OCI-LY1 (cell line): ENCODE data around the gene SLMAP.
"Not testable (repeated sequence)": the region's sequence is repeated elsewhere in the genome, so short reads cannot be mapped to it uniquely, and the experiment has no call there.

Experiments
- H2AFZ ChIP-seq: fragments of 200-600 bp; sonication (generic), shearing (Covaris generic); 2 replicates; pipeline ENCODE4 v1.6.0; 2014; ENCODE audit warnings: antibody characterized with exemption, mild to moderate bottlenecking, low read length
- H3F3A ChIP-seq: fragments of 200-600 bp; sonication (generic), shearing (Covaris generic); 2 replicates; pipeline ENCODE4 v1.6.0; 2014; ENCODE audit warnings: mild to moderate bottlenecking, antibody characterized with exemption, low read length, moderate library complexity; ENCODE audit not compliant: insufficient read depth
- H3K27ac ChIP-seq: fragments of 200-600 bp; sonication (generic); 2 replicates; pipeline ENCODE4 v1.5.1; 2014; ENCODE audit warnings: low read length, mixed run types, mild to moderate bottlenecking, low read depth; ENCODE audit not compliant: poor library complexity, severe bottlenecking
- H3K27me3 ChIP-seq: fragments of 200-600 bp; sonication (generic); 2 replicates; pipeline ENCODE4 v1.6.0; 2014; ENCODE audit warnings: antibody characterized with exemption, mild to moderate bottlenecking, low read length, moderate library complexity; ENCODE audit not compliant: insufficient read depth
- H3K36me3 ChIP-seq: fragments of 200-600 bp; sonication (generic); 2 replicates; pipeline ENCODE4 v1.6.1; 2014; ENCODE audit warnings: mild to moderate bottlenecking, antibody characterized with exemption, low read length, moderate library complexity, mixed read lengths; ENCODE audit not compliant: insufficient read depth
- H3K4me1 ChIP-seq: fragments of 200-600 bp; sonication (generic); 2 replicates; pipeline ENCODE4 v1.5.1; 2014; ENCODE audit warnings: mild to moderate bottlenecking, low read length, moderate library complexity; ENCODE audit not compliant: insufficient read depth, severe bottlenecking
- H3K4me2 ChIP-seq: fragments of 200-600 bp; sonication (generic), shearing (Covaris generic); 2 replicates; pipeline ENCODE4 v1.6.1; 2014; ENCODE audit warnings: low read length
- H3K4me3 ChIP-seq: fragments of 200-600 bp; sonication (generic); 2 replicates; pipeline ENCODE4 v1.5.1; 2014; ENCODE audit warnings: low read length, low read depth, mild to moderate bottlenecking, mixed read lengths; ENCODE audit not compliant: poor library complexity, severe bottlenecking
- H3K79me2 ChIP-seq: fragments of 200-600 bp; shearing (Covaris generic); 2 replicates; pipeline ENCODE4 v1.6.1; 2016; ENCODE audit warnings: mixed run types, low read length, mixed read lengths; ENCODE audit not compliant: insufficient read depth
- H3K9ac ChIP-seq: fragments of 200-600 bp; sonication (generic), shearing (Covaris generic); 2 replicates; pipeline ENCODE4 v1.6.1; 2014; ENCODE audit warnings: mild to moderate bottlenecking, low read length, mixed read lengths
- H3K9me2 ChIP-seq: fragments of 200-600 bp; sonication (generic), shearing (Covaris generic); 2 replicates; pipeline ENCODE4 v1.6.1; 2014; ENCODE audit warnings: low read depth, mild to moderate bottlenecking, low read length, mixed read lengths
- H3K9me3 ChIP-seq: fragments of 200-600 bp; shearing (Covaris generic); 2 replicates; pipeline ENCODE4 v1.6.1; 2014; ENCODE audit warnings: low read length, mixed read lengths
- H4K20me1 ChIP-seq: fragments of 200-600 bp; sonication (generic), shearing (Covaris generic); 2 replicates; pipeline ENCODE4 v1.6.0; 2016; ENCODE audit warnings: mild to moderate bottlenecking, low read length; ENCODE audit not compliant: insufficient read depth
- EZH2 ChIP-seq: fragments of 200-600 bp; sonication (generic), shearing (Covaris generic); IDR thresholded peaks from 2 replicates; pipeline ENCODE4 v1.8.0; 2017; ENCODE audit warnings: borderline replicate concordance, mixed run types, mild to moderate bottlenecking, antibody characterized with exemption, low read length, moderate library complexity, mixed read lengths
- TF ChIP-seq, protein P1 (sequence below): fragments of 200-600 bp; sonication (generic), shearing (Covaris generic); IDR thresholded peaks from 2 replicates; pipeline ENCODE4 v1.5.1; 2017; ENCODE audit warnings: mild to moderate bottlenecking, antibody characterized with exemption, low read length, moderate library complexity, mixed read lengths

The SLMAP gene

GRCh38 chr3:57877116-57877515, 121.0 kb downstream of the SLMAP start:
- Histone ChIP-seq H3K79me2 (no peaks in the 10 kb centered on the region), H3K27me3 (no peaks in the 10 kb centered on the region), H3K9me3 (no peaks in the 10 kb centered on the region), H3K4me1 (no peaks in the 10 kb centered on the region), H3K9me2 (no peaks in the 10 kb centered on the region), H4K20me1 (no peaks in the 10 kb centered on the region), H3K9ac (no peak overlapping the region), H2AFZ (no peak overlapping the region), H3K4me3 (no peak overlapping the region), H3F3A (no peaks in the 10 kb centered on the region), H3K4me2 (no peak overlapping the region), H3K36me3 (peaks cover 9% of the 10 kb centered on the region; the same call in 1 of the 2 replicates), H3K27ac (no peak overlapping the region)
- no peak for TF ChIP-seq EZH2
- TF ChIP-seq, protein P1, sequence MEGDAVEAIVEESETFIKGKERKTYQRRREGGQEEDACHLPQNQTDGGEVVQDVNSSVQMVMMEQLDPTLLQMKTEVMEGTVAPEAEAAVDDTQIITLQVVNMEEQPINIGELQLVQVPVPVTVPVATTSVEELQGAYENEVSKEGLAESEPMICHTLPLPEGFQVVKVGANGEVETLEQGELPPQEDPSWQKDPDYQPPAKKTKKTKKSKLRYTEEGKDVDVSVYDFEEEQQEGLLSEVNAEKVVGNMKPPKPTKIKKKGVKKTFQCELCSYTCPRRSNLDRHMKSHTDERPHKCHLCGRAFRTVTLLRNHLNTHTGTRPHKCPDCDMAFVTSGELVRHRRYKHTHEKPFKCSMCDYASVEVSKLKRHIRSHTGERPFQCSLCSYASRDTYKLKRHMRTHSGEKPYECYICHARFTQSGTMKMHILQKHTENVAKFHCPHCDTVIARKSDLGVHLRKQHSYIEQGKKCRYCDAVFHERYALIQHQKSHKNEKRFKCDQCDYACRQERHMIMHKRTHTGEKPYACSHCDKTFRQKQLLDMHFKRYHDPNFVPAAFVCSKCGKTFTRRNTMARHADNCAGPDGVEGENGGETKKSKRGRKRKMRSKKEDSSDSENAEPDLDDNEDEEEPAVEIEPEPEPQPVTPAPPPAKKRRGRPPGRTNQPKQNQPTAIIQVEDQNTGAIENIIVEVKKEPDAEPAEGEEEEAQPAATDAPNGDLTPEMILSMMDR, result no peak

DNA sequence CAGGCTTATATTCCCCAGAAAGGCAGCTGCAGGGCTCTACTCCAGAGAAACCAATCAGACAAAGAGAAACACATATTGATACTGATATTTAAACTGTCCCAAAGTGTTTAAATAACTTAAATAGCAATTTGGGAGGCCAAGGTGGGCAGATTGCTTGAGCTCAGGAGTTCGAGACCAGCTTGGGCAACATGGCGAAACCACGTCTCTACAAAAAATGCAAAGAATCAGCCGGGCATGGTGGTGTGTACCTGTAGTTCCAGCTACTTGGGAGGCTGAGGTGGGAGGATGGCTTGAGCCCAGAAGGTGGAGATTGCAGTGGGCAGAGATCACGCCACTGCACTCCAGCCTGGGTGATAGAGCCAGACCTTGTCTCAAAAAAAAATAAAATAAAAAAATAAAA, 128.3 kb downstream of the SLMAP start:
- not testable (repeated sequence) for H3K79me2 ChIP-seq, H3K4me2 ChIP-seq, H4K20me1 ChIP-seq, H3K9me3 ChIP-seq, H3K36me3 ChIP-seq, H3K9ac ChIP-seq, H3K9me2 ChIP-seq, H3F3A ChIP-seq, H3K4me3 ChIP-seq, H2AFZ ChIP-seq, H3K27ac ChIP-seq, H3K27me3 ChIP-seq, H3K4me1 ChIP-seq

DNA sequence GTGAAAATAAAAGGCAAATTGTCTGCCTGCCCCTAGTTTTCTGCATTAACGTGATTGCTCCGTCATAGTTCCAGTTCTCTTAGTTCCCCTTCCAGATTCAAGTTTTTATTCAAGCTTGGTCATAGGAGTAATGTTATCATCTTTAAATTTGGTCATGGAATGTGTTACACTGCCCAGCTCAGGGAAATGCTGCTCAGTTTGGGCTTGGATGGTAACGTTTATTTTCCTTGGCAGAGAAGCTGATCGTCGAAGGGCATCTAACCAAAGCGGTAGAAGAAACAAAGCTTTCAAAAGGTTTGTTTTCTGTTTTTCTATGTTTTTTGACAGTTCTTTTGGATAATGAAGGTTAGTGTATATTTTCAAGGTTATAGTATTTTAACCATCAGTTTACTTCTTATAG, 133.7 kb downstream of the SLMAP start:
- Histone ChIP-seq H4K20me1 (no peaks in the 10 kb centered on the region), H3K9ac (no peak overlapping the region), H3K27me3 (no peaks in the 10 kb centered on the region), H3K4me2 (no peak overlapping the region), H3K79me2 (no peaks in the 10 kb centered on the region; the same call in 1 of the 2 replicates), H3K9me3 (no peaks in the 10 kb centered on the region), H3K4me3 (no peak overlapping the region), H3K27ac (no peak overlapping the region), H3K36me3 (peaks cover 12% of the 10 kb centered on the region; the same call in 1 of the 2 replicates), H2AFZ (no peak overlapping the region), H3K9me2 (no peaks in the 10 kb centered on the region), H3K4me1 (no peaks in the 10 kb centered on the region), H3F3A (no peaks in the 10 kb centered on the region)
- TF ChIP-seq EZH2, result no peak
- TF ChIP-seq, protein P1, result no peak

DNA sequence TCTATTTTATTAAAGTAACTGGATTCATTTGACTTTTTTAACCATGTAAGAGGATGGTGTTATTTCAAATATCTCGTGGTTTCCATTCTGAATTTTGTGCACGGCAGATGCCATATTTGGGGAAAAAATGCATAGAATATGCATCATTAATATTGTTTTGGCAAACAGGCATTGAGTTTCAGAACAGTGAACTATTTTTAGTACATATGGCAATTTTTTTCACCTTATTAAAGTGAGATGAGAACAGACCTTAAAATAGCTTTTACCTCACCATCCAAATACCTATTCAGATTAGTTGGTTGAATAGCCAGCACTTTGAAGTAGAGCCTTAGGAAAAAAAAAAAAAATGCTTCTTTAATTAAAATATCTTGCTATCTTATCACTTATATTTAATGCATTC, 134.8 kb downstream of the SLMAP start:
- Histone ChIP-seq H3K36me3 (peaks cover 12% of the 10 kb centered on the region; the same call in 1 of the 2 replicates), H3K4me1 (no peaks in the 10 kb centered on the region), H4K20me1 (no peaks in the 10 kb centered on the region), H3K27me3 (no peaks in the 10 kb centered on the region), H3K27ac (no peak overlapping the region), H3K9me2 (no peaks in the 10 kb centered on the region), H3F3A (no peaks in the 10 kb centered on the region), H3K9ac (no peak overlapping the region), H3K79me2 (no peaks in the 10 kb centered on the region; the same call in 1 of the 2 replicates), H3K4me3 (no peak overlapping the region), H3K9me3 (no peaks in the 10 kb centered on the region), H2AFZ (no peak overlapping the region), H3K4me2 (no peak overlapping the region)
- TF ChIP-seq, protein P1, result no peak
- TF ChIP-seq EZH2, result no peak
